ENCODE results near the gene IDUA.
"Not testable (repeated sequence)": the region's sequence is repeated elsewhere in the genome, so short reads cannot be mapped to it uniquely, and the experiment has no call there.

IDUA gene

GRCh38 chr4:1046581-1047011, 59.8 kb downstream of the IDUA start:
- not testable (repeated sequence) for DNase-seq (ENCODE audit: low read depth)

GRCh38 chr4:1047106-1047975, 60.5 kb downstream of the IDUA start:
- DNase-seq (ENCODE audit: low read depth): no peak

- DNase-seq (ENCODE audit: low read depth): no peak
Measured at GRCh38 chr4:1047976-1048772, 61.3 kb downstream of the IDUA start.

GRCh38 chr4:1048773-1049590, 62.1 kb downstream of the IDUA start:
- no peak for DNase-seq (ENCODE audit: low read depth)

GRCh38 chr4:1049591-1049905, 62.7 kb downstream of the IDUA start:
- DNase-seq (ENCODE audit: low read depth): no peak

GRCh38 chr4:1050486-1051213, 63.8 kb downstream of the IDUA start:
- no peak for DNase-seq (ENCODE audit: low read depth)

GRCh38 chr4:1051472-1051871, 64.6 kb downstream of the IDUA start:
- no peak for DNase-seq (ENCODE audit: low read depth)

GRCh38 chr4:1052231-1052671, 65.4 kb downstream of the IDUA start:
- no peak for DNase-seq (ENCODE audit: low read depth)

GRCh38 chr4:1053080-1053661, 66.3 kb downstream of the IDUA start:
- no peak for DNase-seq (ENCODE audit: low read depth)

- DNase-seq (ENCODE audit: low read depth): not testable (repeated sequence)
Measured at GRCh38 chr4:1053891-1054290, 67.0 kb downstream of the IDUA start.

Data from activated T-helper 9 cell treated with anti-CD3 and anti-CD28 coated beads, Interleukin-2, amount 50 U/mL, for 16 hours (primary cell).